Smooth muscle cell (in vitro differentiated cells): ENCODE measurements around the gene SMCR8. TPM values are rescaled to one million over a fixed set of nuclear protein-coding genes. Genes with fewer than 3 reads are reported as not detected.

Experiments used
- DNase-seq: peaks from one replicate; lab custom pipeline; 2025; ENCODE audit not compliant: unreplicated experiment; lab: John Stamatoyannopoulos, UW
- H2AFZ ChIP-seq: fragments of 200-600 bp; sonication (generic); 2 replicates; pipeline ENCODE4 v1.6.0; 2016; ENCODE audit warnings: antibody characterized with exemption, low read depth, mild to moderate bottlenecking
- H3F3A ChIP-seq: fragments of 200-600 bp; sonication (generic); 2 replicates; pipeline ENCODE4 v1.6.0; 2017; ENCODE audit warnings: antibody characterized with exemption, low read depth
- H3K27ac ChIP-seq: fragments of 200-600 bp; sonication (generic); 2 replicates; pipeline ENCODE4 v1.5.1; 2016; ENCODE audit warnings: low read depth, mild to moderate bottlenecking
- H3K27me3 ChIP-seq: fragments of 200-600 bp; sonication (generic); 2 replicates; pipeline ENCODE4 v1.6.1; 2016; ENCODE audit warnings: low read depth, mild to moderate bottlenecking
- H3K36me3 ChIP-seq: fragments of 200-600 bp; sonication (generic); 2 replicates; pipeline ENCODE4 v1.5.1; 2016; ENCODE audit warnings: low read depth
- H3K4me1 ChIP-seq: fragments of 200-600 bp; sonication (generic); 2 replicates; pipeline ENCODE4 v1.5.1; 2016; ENCODE audit warnings: low read depth
- H3K4me2 ChIP-seq: fragments of 200-600 bp; sonication (generic); 2 replicates; pipeline ENCODE4 v1.6.0; 2016; ENCODE audit warnings: mild to moderate bottlenecking
- H3K4me3 ChIP-seq: fragments of 200-600 bp; sonication (generic); 2 replicates; pipeline ENCODE4 v1.5.1; 2016; ENCODE audit warnings: mild to moderate bottlenecking
- H3K79me2 ChIP-seq: fragments of 200-600 bp; sonication (generic); 2 replicates; pipeline ENCODE4 v1.6.0; 2016; ENCODE audit warnings: low read depth, mild to moderate bottlenecking
- H3K9ac ChIP-seq: fragments of 200-600 bp; sonication (generic); 2 replicates; pipeline ENCODE4 v1.6.0; 2016; ENCODE audit warnings: low read depth
- H3K9me3 ChIP-seq: fragments of 200-600 bp; sonication (generic); replicated peaks from 2 replicates; pipeline ENCODE4 v1.5.1; 2016; ENCODE audit warnings: low read depth
- H4K20me1 ChIP-seq: fragments of 200-600 bp; sonication (generic); 2 replicates; pipeline ENCODE4 v1.6.0; 2016; ENCODE audit warnings: low read depth
- CTCF ChIP-seq: fragments of 200-600 bp; sonication (generic); IDR thresholded peaks from 2 replicates; pipeline ENCODE4 v1.5.1; 2017; ENCODE audit warnings: borderline replicate concordance, mild to moderate bottlenecking, antibody characterized with exemption; ENCODE audit not compliant: insufficient read depth, poor library complexity, severe bottlenecking
- WGBS: methylation state at CpG from one replicate; pipeline ENCODE4 v1.1.7; 2016; ENCODE audit warnings: low lambda C conversion rate; 5-methylcytosine and 5-hydroxymethylcytosine counted together
- microRNA-seq: library from miRNA; unstranded; fragments of <30 nt; microRNA quantifications from one replicate; pipeline ENCODE4, GENCODE V29; 2016; ENCODE audit warnings: borderline number of aligned reads
- polyA plus RNA-seq: library from polyadenylated mRNA; unstranded; fragments of >200 nt; fragmentation: Nextera tagmentation; extraction: Ambion mirVana; gene quantifications from 2 replicates; pipeline ENCODE4 v1.2.1, GENCODE V29; 2016
- total RNA-seq: library from RNA; depleted of rRNA; stranded (reverse); fragments of >200 nt; gene quantifications from 2 replicates; pipeline ENCODE4 v1.2.3, GENCODE V29; 2014

SMCR8 gene
- total and polyA plus RNA-seq, 2 experiments from 2014 or later, result 3.3 to 12.6 TPM

DNA sequence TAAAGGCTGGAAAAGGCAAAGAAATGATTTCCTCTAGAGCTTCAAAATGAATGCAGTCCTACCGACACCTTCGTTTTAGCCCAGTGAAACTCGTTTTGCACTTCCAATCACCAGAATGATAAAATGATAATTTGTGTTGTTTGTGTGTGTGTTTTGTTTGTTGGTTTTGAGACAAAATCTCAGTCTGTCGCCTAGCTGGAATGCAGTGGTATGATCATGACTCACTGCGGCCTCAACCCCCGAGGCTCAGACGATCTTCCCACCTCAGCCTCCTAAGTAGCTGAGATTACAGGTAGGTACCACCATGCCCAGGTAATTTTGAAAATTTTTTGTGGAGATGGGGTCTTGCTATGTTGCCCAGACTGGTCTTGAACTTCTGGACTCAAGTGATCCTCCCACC, 59.1 kb downstream of the SMCR8 start:
- Histone ChIP-seq H3K4me1 (no peaks in the 10 kb centered on the region), H3F3A (no peaks in the 10 kb centered on the region), H2AFZ (no peak overlapping the region), H3K4me3 (no peak overlapping the region), H3K9ac (no peak overlapping the region), H4K20me1 (no peaks in the 10 kb centered on the region), H3K36me3 (no peaks in the 10 kb centered on the region), H3K4me2 (no peak overlapping the region), H3K27ac (no peak overlapping the region), H3K79me2 (no peaks in the 10 kb centered on the region), H3K27me3 (no peaks in the 10 kb centered on the region), H3K9me3 (no peaks in the 10 kb centered on the region)
- DNase-seq, result no peak
- WGBS, result 69% methylated on average over 7 of the region's 7 CpGs
- no peak for TF ChIP-seq CTCF

Small RNAs within 50 kb of the gene (microRNA-seq; reads per million reads assigned to microRNA genes)
- gene MIR6778, result not detected

Other genes with a start within 250 kb of the SMCR8 start
- 24.5 and 25.3 TPM in 2 replicates for gene DRG2, start 227.3 kb upstream of the SMCR8 start, total RNA-seq
- gene DRG2, start 227.3 kb upstream of the SMCR8 start, polyA plus RNA-seq, result 32.5 and 36.6 TPM in 2 replicates
- 2.0 and 2.3 TPM in 2 replicates for gene MYO15A, start 206.5 kb upstream of the SMCR8 start, total RNA-seq
- gene MYO15A, start 206.5 kb upstream of the SMCR8 start, polyA plus RNA-seq, result 2.7 and 3.6 TPM in 2 replicates
- 93.1 and 97.9 TPM in 2 replicates for gene ALKBH5, start 131.5 kb upstream of the SMCR8 start, total RNA-seq
- 114 and 119 TPM in 2 replicates for gene ALKBH5, start 131.5 kb upstream of the SMCR8 start, polyA plus RNA-seq
- 37.3 and 37.7 TPM in 2 replicates for gene LLGL1, start 89.7 kb upstream of the SMCR8 start, total RNA-seq
- gene LLGL1, start 89.7 kb upstream of the SMCR8 start, polyA plus RNA-seq, result 6.7 and 8.5 TPM in 2 replicates
- gene FLII, start 56.6 kb upstream of the SMCR8 start, total RNA-seq, result 132 and 149 TPM in 2 replicates
- 188 and 210 TPM in 2 replicates for gene FLII, start 56.6 kb upstream of the SMCR8 start, polyA plus RNA-seq
- gene MIEF2, start 54.6 kb upstream of the SMCR8 start, total RNA-seq, result 10.4 and 12.0 TPM in 2 replicates
- 13.5 and 14.3 TPM in 2 replicates for gene MIEF2, start 54.6 kb upstream of the SMCR8 start, polyA plus RNA-seq
- 19.9 and 40.9 TPM in 2 replicates for gene TOP3A, start 299 bp upstream of the SMCR8 start, total RNA-seq
- gene TOP3A, start 299 bp upstream of the SMCR8 start, polyA plus RNA-seq, result 14.6 and 22.9 TPM in 2 replicates
- 4.1 and 5.9 TPM in 2 replicates for gene SHMT1, start 48.3 kb downstream of the SMCR8 start, total RNA-seq
- 8.5 and 10.3 TPM in 2 replicates for gene SHMT1, start 48.3 kb downstream of the SMCR8 start, polyA plus RNA-seq
- gene EVPLL, start 62.5 kb downstream of the SMCR8 start, total RNA-seq, result not detected in 2 replicates
- not detected in 2 replicates for gene EVPLL, start 62.5 kb downstream of the SMCR8 start, polyA plus RNA-seq
- gene LGALS9C, start 161.5 kb downstream of the SMCR8 start, total RNA-seq, result 1.5 and 22.0 TPM in 2 replicates
- gene LGALS9C, start 161.5 kb downstream of the SMCR8 start, polyA plus RNA-seq, result 0.88 and 6.3 TPM in 2 replicates